PC-3 (cell line): ENCODE data around the gene RAB30.

ENCODE experiments used
- CTCF ChIP-seq: fragments of 300-600 bp; sonication (generic); conservative IDR thresholded peaks from 2 replicates; pipeline ENCODE4 v1.5.1; 2017; ENCODE audit warnings: antibody characterized with exemption, low read depth, mild to moderate bottlenecking, low read length
- EZH2 ChIP-seq: fragments of 300-600 bp; sonication (generic); IDR thresholded peaks from one replicate; pipeline ENCODE4 v1.6.1; 2017; ENCODE audit warnings: antibody characterized with exemption, mild to moderate bottlenecking, low read length; ENCODE audit not compliant: unreplicated experiment
- EZH2phosphoT487 ChIP-seq: fragments of 300-600 bp; sonication (generic); IDR thresholded peaks from 2 replicates; pipeline ENCODE4 v1.6.1; 2018; ENCODE audit warnings: mild to moderate bottlenecking, antibody characterized with exemption, low read length, borderline replicate concordance

- TF ChIP-seq CTCF (no peak), EZH2 (no peak), EZH2phosphoT487 (no peak)
Measured at GRCh38 chr11:83021780-83022125, 49.9 kb downstream of the RAB30 start.
